Right lobe of liver (tissue), 6 donors: ENCODE data around the gene DCLRE1B. TPM values are rescaled to one million over a fixed set of nuclear protein-coding genes. Genes with fewer than 3 reads are reported as not detected.

Source experiments
- ATAC-seq, 4 donors: fragments of 200-7000 bp; cut with Tn5 transposase; one replicate each; pipeline ENCODE4 v1.9.1; 2020; ENCODE audit warnings: mild to moderate bottlenecking in 4 of 4, moderate library complexity in 4 of 4
- DNase-seq, 3 donors: peaks; one replicate each; pipeline ENCODE4 v3.0.0-alpha.2; 2020
- H3K27ac ChIP-seq, 3 donors: fragments of 200-600 bp; one replicate each; pipeline ENCODE4 v1.8.0; 2022
- H3K27me3 ChIP-seq, 2 donors: fragments of 200-600 bp; one replicate each; pipeline ENCODE4 v1.8.0; 2022
- H3K36me3 ChIP-seq, 4 donors: fragments of 200-600 bp; sonication (generic) in 1 of 4; one replicate each; pipeline versions ENCODE4 v1.5.1 to v1.8.0; 2017 to 2022; ENCODE audit warnings: control low read depth in 1 of 4
- H3K4me1 ChIP-seq, 4 donors: fragments of 200-600 bp; sonication (generic) in 1 of 4; one replicate each; pipeline versions ENCODE4 v1.5.1 to v1.8.0; 2017 to 2022; ENCODE audit warnings: control low read depth in 1 of 4
- H3K4me3 ChIP-seq, 3 donors: fragments of 200-600 bp; one replicate each; pipeline ENCODE4 v1.8.0; 2022
- H3K9me3 ChIP-seq, 4 donors: fragments of 200-600 bp; sonication (generic) in 1 of 4; one replicate each; pipeline versions ENCODE4 v1.5.1 to v1.8.0; 2017 to 2022; ENCODE audit warnings: control low read depth in 1 of 4
- POLR2A ChIP-seq: fragments of 450-650 bp; IDR thresholded peaks from one replicate; pipeline ENCODE4 v1.6.1; 2017; ENCODE audit warnings: antibody characterized with exemption, mild to moderate bottlenecking
- WGBS: methylation state at CpG from one replicate; pipeline ENCODE4 v1.1.6; 2018; ENCODE audit warnings: low coverage, low lambda C conversion rate; ENCODE audit not compliant: insufficient coverage; ENCODE audit errors: missing lambda C conversion rate; 5-methylcytosine and 5-hydroxymethylcytosine counted together
- intact Hi-C, 2 donors: fragments of 100-400 bp; cut with DNase I; formaldehyde crosslinking; loops; one replicate each; pipeline versions ENCODE4 v1.11.2 to v1.14.1; 2022
- total RNA-seq, 6 experiments: library from RNA; depleted of rRNA in 2 of 6; stranded (reverse); fragments of >200 nt in 2 of 6; fragmentation: NEBNext Ultra II Directional in 3 of 6; extraction: Animal tissue kit (Norgen Biotek cat#: 25700) in 3 of 6; gene quantifications; one replicate each; pipeline versions ENCODE4 v1.1.0 to v1.2.4, GENCODE V29; 2016 to 2023
- TF ChIP-seq, protein P1 (sequence below), 4 donors: fragments of 200-600 bp in 3 of 4; fragments of 450-650 bp in 1 of 4; IDR thresholded peaks; one replicate each; pipeline versions ENCODE4 v1.5.1 to v1.8.0; 2016 to 2022; ENCODE audit warnings: antibody characterized with exemption in 4 of 4, mild to moderate bottlenecking in 2 of 4
- donor health status: DM: no; HTN: yes; CAD: no.
- donor health status: DM: no; HTN: no; CAD: no.
- donor health status: DM: no; HTN: no; CAD: no.
- donor health status: DM: no; HTN: yes; CAD: no.
- donor health status: DM: no; HTN: yes; CAD: no.

The DCLRE1B gene
- total RNA-seq, 6 experiments from 2014 or later: 1.6 to 3.3 (median 1.9) TPM

DNA sequence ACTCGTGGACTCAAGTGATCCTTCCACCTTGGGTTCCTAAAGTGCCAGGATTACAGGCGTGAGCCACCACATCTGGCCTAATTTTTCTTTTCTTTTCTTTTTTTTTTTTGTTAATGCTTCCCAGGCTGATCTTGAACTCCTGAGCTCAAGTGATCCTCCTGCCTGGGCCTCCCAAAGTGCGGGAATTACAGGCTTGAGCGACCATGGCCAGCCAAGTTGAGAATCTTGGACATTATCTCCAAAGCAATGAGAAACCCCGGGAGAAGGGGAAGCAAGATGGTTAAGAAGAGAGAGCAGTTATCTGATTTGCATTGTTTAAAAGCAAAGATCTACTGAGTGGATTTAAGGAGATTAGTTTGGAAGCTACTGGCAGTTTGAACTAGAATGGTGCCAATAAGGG is 33.1 kb downstream of the DCLRE1B start:
- Histone ChIP-seq H3K9me3 (no peaks in the 10 kb centered on the region), H3K36me3 (peaks cover 0 to 5% (median 0%) of the 10 kb centered on the region in 4 donors), H3K27me3 (no peaks in the 10 kb centered on the region), H3K4me3 (no peak overlapping the region), H3K27ac (no peak overlapping the region), H3K4me1 (peaks cover 0 to 26% (median 12%) of the 10 kb centered on the region in 4 donors)
- intact Hi-C loops: no loop called here
- TF ChIP-seq, protein P1, sequence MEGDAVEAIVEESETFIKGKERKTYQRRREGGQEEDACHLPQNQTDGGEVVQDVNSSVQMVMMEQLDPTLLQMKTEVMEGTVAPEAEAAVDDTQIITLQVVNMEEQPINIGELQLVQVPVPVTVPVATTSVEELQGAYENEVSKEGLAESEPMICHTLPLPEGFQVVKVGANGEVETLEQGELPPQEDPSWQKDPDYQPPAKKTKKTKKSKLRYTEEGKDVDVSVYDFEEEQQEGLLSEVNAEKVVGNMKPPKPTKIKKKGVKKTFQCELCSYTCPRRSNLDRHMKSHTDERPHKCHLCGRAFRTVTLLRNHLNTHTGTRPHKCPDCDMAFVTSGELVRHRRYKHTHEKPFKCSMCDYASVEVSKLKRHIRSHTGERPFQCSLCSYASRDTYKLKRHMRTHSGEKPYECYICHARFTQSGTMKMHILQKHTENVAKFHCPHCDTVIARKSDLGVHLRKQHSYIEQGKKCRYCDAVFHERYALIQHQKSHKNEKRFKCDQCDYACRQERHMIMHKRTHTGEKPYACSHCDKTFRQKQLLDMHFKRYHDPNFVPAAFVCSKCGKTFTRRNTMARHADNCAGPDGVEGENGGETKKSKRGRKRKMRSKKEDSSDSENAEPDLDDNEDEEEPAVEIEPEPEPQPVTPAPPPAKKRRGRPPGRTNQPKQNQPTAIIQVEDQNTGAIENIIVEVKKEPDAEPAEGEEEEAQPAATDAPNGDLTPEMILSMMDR (IDR thresholded peaks at IDR 0.05): no peak
- TF ChIP-seq POLR2A: no peak
- no peak for ATAC-seq
- 69% methylated on average over 4 of the region's 5 CpGs for WGBS
- no peak for DNase-seq

DNA sequence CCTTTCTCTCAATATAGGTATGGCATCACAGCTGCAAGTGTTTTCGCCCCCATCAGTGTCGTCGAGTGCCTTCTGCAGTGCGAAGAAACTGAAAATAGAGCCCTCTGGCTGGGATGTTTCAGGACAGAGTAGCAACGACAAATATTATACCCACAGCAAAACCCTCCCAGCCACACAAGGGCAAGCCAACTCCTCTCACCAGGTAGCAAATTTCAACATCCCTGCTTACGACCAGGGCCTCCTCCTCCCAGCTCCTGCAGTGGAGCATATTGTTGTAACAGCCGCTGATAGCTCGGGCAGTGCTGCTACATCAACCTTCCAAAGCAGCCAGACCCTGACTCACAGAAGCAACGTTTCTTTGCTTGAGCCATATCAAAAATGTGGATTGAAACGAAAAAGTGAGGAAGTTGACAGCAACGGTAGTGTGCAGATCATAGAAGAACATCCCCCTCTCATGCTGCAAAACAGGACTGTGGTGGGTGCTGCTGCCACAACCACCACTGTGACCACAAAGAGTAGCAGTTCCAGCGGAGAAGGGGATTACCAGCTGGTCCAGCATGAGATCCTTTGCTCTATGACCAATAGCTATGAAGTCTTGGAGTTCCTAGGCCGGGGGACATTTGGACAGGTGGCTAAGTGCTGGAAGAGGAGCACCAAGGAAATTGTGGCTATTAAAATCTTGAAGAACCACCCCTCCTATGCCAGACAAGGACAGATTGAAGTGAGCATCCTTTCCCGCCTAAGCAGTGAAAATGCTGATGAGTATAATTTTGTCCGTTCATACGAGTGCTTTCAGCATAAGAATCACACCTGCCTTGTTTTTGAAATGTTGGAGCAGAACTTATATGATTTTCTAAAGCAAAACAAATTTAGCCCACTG is 35.5 kb downstream of the DCLRE1B start:
- peak in 1 of 3 donors; percentile 50 for DNase-seq
- 65% methylated on average over 13 of the region's 16 CpGs for WGBS
- peaks cover 0 to 12% (median 5%) of the 10 kb centered on the region in 4 donors for H3K4me1 ChIP-seq
- peaks cover 0 to 5% (median 0%) of the 10 kb centered on the region in 4 donors for H3K36me3 ChIP-seq
- no peaks in the 10 kb centered on the region for H3K9me3 ChIP-seq
- peak overlapping the region in 1 of 3 donors; percentile 14 for H3K27ac ChIP-seq
- no peaks in the 10 kb centered on the region for H3K27me3 ChIP-seq
- intact Hi-C loops: no loop called here
- TF ChIP-seq, protein P1 (IDR thresholded peaks at IDR 0.05): no peak
- TF ChIP-seq POLR2A: no peak
- H3K4me3 ChIP-seq: no peak overlapping the region
- peak in 1 of 4 donors; percentile 21 for ATAC-seq

DNA sequence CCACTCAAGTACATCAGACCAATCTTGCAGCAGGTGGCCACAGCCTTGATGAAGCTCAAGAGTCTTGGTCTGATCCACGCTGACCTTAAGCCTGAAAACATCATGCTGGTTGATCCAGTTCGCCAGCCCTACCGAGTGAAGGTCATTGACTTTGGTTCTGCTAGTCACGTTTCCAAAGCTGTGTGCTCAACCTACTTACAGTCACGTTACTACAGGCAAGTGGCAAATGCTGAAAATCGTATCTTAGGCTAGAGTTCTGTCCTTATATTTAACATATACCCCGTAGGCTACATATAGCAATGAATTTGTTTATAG is 36.1 kb downstream of the DCLRE1B start:
- H3K4me1 ChIP-seq: peaks cover 0 to 18% (median 6%) of the 10 kb centered on the region in 4 donors
- H3K27me3 ChIP-seq: no peaks in the 10 kb centered on the region
- peak in 1 of 3 donors; percentile 61 for DNase-seq
- peak; percentile 54 to 89 (median 77) for ATAC-seq
- H3K27ac ChIP-seq: peak overlapping the region in 1 of 3 donors; percentile 14
- H3K9me3 ChIP-seq: no peaks in the 10 kb centered on the region
- no peak overlapping the region for H3K4me3 ChIP-seq
- peaks cover 0 to 5% (median 0%) of the 10 kb centered on the region in 4 donors for H3K36me3 ChIP-seq
- intact Hi-C loops: no loop called here
- TF ChIP-seq, protein P1 (IDR thresholded peaks at IDR 0.05): no peak
- TF ChIP-seq POLR2A: no peak
- 44% methylated on average over 6 of the region's 7 CpGs for WGBS

DNA sequence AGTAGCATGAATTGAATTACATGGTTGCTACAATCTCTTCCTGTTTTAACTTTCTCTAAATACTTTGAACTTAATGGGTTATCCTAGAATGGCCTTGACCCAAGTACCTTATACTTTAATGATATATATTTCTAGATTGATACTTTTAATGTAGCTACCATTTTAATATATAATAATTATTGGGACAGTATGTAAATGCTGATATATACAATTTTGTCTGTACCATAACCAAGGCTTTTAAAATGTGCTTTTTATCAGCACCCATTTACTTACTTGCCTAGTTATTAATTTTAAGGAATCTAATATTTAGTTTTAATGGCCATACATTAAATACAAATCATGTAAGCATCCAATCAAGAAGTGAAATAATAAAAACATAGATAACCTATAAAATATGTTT is 37.4 kb downstream of the DCLRE1B start:
- intact Hi-C loops: no loop called here
- Histone ChIP-seq H3K4me3 (no peak overlapping the region), H3K36me3 (peaks cover 0 to 5% (median 0%) of the 10 kb centered on the region in 4 donors), H3K27ac (no peak overlapping the region), H3K27me3 (no peaks in the 10 kb centered on the region), H3K9me3 (no peaks in the 10 kb centered on the region), H3K4me1 (peaks cover 0 to 32% (median 16%) of the 10 kb centered on the region in 4 donors)
- ATAC-seq (no peak), DNase-seq (no peak)
- TF ChIP-seq POLR2A: no peak
- TF ChIP-seq, protein P1 (IDR thresholded peaks at IDR 0.05): no peak
